HCT116 (cell line): ENCODE data around the gene MBOAT1. TPM values are rescaled to one million over a fixed set of nuclear protein-coding genes. Genes with fewer than 3 reads are reported as not detected.

Source experiments
- ATAC-seq: fragments of 200-7000 bp; cut with Tn5 transposase; 2 replicates; pipeline ENCODE4 v1.9.1; 2020; ENCODE audit warnings: mild to moderate bottlenecking, moderate library complexity
- BruUV-seq: library from RNA; stranded (reverse); fragments of 400-500 nt; replicated peaks from 2 replicates; lab custom pipeline; 2021; lab: Mats Ljungman, UMichigan
- CTCF ChIA-PET: fragments of 300-600 bp; sonication (Branson Sonifier 250); formaldehyde crosslinking; loops from one replicate; lab custom pipeline; 2021; ENCODE audit warnings: antibody characterized with exemption; lab: Charles Lee
- POLR2A ChIA-PET: fragments of 300-600, 350-600 bp; sonication (Branson Sonifier 250); formaldehyde crosslinking; loops from one replicate; lab custom pipeline; 2021; ENCODE audit warnings: antibody characterized with exemption; lab: Charles Lee
- RAD21 ChIA-PET, 2 experiments: fragments of 300-600 bp; sonication (Branson Sonifier 250); formaldehyde crosslinking; loops; one replicate each; lab custom pipeline; 2023; ENCODE audit warnings: low total read pairs in 2 of 2; ENCODE audit not compliant: uncharacterized antibody in 2 of 2, unreplicated experiment in 2 of 2, low non-redundant PET in 1 of 2; lab: Charles Lee
- DNase-seq: peaks from one replicate; pipeline ENCODE4 v3.0.0-alpha.2; 2010; ENCODE audit warnings: low read depth, low spot score
- H2AFZ ChIP-seq: fragments of 200-600 bp; shearing (Covaris generic), sonication (generic); 2 replicates; pipeline ENCODE4 v1.6.1; 2017; ENCODE audit warnings: low read depth, mixed run types, mixed read lengths, antibody characterized with exemption, low read length; ENCODE audit not compliant: poor library complexity, severe bottlenecking
- H3K27ac ChIP-seq: 2 replicates; pipeline ENCODE4 v1.5.1; 2012; ENCODE audit warnings: low read depth, low read length
- H3K27me3 ChIP-seq: fragments of 200-600 bp; sonication (generic); 2 replicates; pipeline ENCODE4 v1.6.1; 2016; ENCODE audit warnings: mixed run types, low read length, mixed read lengths; ENCODE audit not compliant: insufficient read depth
- H3K36me3 ChIP-seq, 2 experiments: fragments of 200-500 bp in 1 of 2; fragments of 200-600 bp in 1 of 2; sonication (Bioruptor generic) in 1 of 2; sonication (generic) in 1 of 2; 2 replicates each; pipeline versions ENCODE4 v1.5.1 to v1.6.1; 2014 to 2016; ENCODE audit warnings: low read length in 2 of 2, inconsistent platforms in 1 of 2, mixed read lengths in 1 of 2, mixed run types in 1 of 2; ENCODE audit not compliant: insufficient read depth in 2 of 2, control insufficient read depth in 1 of 2
- H3K4me1 ChIP-seq, 2 experiments: fragments of 200-600 bp in 1 of 2; sonication (generic) in 1 of 2; 2 replicates each; pipeline versions ENCODE4 v1.5.1 to v1.6.1; 2012 to 2017; ENCODE audit warnings: low read length in 2 of 2, inconsistent platforms in 1 of 2, mild to moderate bottlenecking in 1 of 2, mixed read lengths in 1 of 2, mixed run types in 1 of 2, moderate library complexity in 1 of 2; ENCODE audit not compliant: insufficient read depth in 2 of 2, control insufficient read depth in 1 of 2
- H3K4me2 ChIP-seq: fragments of 200-600 bp; sonication (generic); 2 replicates; pipeline ENCODE4 v1.6.1; 2017; ENCODE audit warnings: mixed run types, low read length, mixed read lengths
- H3K4me3 ChIP-seq, 2 experiments: fragments of 200-600 bp in 1 of 2; sonication (generic) in 1 of 2; replicated peaks in 1 of 2; 2 replicates each; pipeline ENCODE4 v1.5.1; 2011 to 2016; ENCODE audit warnings: low read length in 2 of 2, control low read depth in 1 of 2, low read depth in 1 of 2, mild to moderate bottlenecking in 1 of 2, mixed read lengths in 1 of 2, mixed run types in 1 of 2
- H3K79me2 ChIP-seq: fragments of 200-600 bp; sonication (generic); 2 replicates; pipeline ENCODE4 v1.6.1; 2017; ENCODE audit warnings: mild to moderate bottlenecking, mixed run types, low read length, moderate library complexity, mixed read lengths; ENCODE audit not compliant: insufficient read depth
- H3K9ac ChIP-seq: fragments of 200-600 bp; sonication (generic); 2 replicates; pipeline ENCODE4 v1.6.1; 2016; ENCODE audit warnings: low read length, mixed read lengths
- H3K9me2 ChIP-seq: fragments of 200-600 bp; sonication (generic), shearing (Covaris generic); 2 replicates; pipeline ENCODE4 v1.6.1; 2017; ENCODE audit warnings: mixed run types, mild to moderate bottlenecking, moderate library complexity; ENCODE audit not compliant: insufficient read depth
- H3K9me3 ChIP-seq, 2 experiments: fragments of 200-500 bp in 1 of 2; fragments of 200-600 bp in 1 of 2; sonication (Bioruptor generic) in 1 of 2; sonication (generic) in 1 of 2; 2 replicates each; pipeline ENCODE4 v1.6.1; 2014 to 2017; ENCODE audit warnings: low read length in 2 of 2, mixed read lengths in 2 of 2, inconsistent platforms in 1 of 2, low read depth in 1 of 2, mild to moderate bottlenecking in 1 of 2, mixed run types in 1 of 2, moderate library complexity in 1 of 2; ENCODE audit not compliant: control insufficient read depth in 1 of 2, insufficient read depth in 1 of 2
- H4K20me1 ChIP-seq: fragments of 200-600 bp; sonication (generic), shearing (Covaris generic); 2 replicates; pipeline ENCODE4 v1.6.1; 2017; ENCODE audit warnings: mixed run types, mild to moderate bottlenecking, moderate library complexity; ENCODE audit not compliant: insufficient read depth
- CBX3 ChIP-seq: IDR thresholded peaks from 2 replicates; pipeline ENCODE4 v1.6.1; 2012; ENCODE audit warnings: low read depth
- CEBPB ChIP-seq: IDR thresholded peaks from 2 replicates; pipeline ENCODE4 v1.6.1; 2012; ENCODE audit warnings: low read depth
- EZH2phosphoT487 ChIP-seq: fragments of 200-600 bp; IDR thresholded peaks from 2 replicates; pipeline ENCODE4 v1.6.1; 2018; ENCODE audit warnings: antibody characterized with exemption, borderline replicate concordance
- FOSL1 ChIP-seq: IDR thresholded peaks from 2 replicates; pipeline ENCODE4 v1.6.1; 2012; ENCODE audit warnings: low read depth
- POLR2A ChIP-seq: IDR thresholded peaks from 2 replicates; pipeline ENCODE4 v1.7.0; 2011; ENCODE audit warnings: borderline replicate concordance; ENCODE audit not compliant: insufficient read depth, insufficient read length; ENCODE audit errors: extremely low read depth
- POLR2AphosphoS5 ChIP-seq: IDR thresholded peaks from 2 replicates; pipeline ENCODE4 v1.6.1; 2011; ENCODE audit warnings: mild to moderate bottlenecking, low read depth, low read length, moderate library complexity
- YY1 ChIP-seq: IDR thresholded peaks from 2 replicates; pipeline ENCODE4 v1.6.1; 2011; ENCODE audit warnings: low read length, low read depth, moderate library complexity, mild to moderate bottlenecking; ENCODE audit not compliant: insufficient replicate concordance; ENCODE audit errors: extremely low read depth
- ZFX ChIP-seq: fragments of 450-650 bp; IDR thresholded peaks from 2 replicates; pipeline ENCODE4 v1.6.1; 2017
- ZNF274 ChIP-seq: fragments of 200-500 bp; sonication (Bioruptor generic); IDR thresholded peaks from 2 replicates; pipeline ENCODE4 v1.6.1; 2014; ENCODE audit warnings: mild to moderate bottlenecking, low read depth, low read length, inconsistent platforms
- intact Hi-C: fragments of 100-400 bp; cut with micrococcal nuclease; formaldehyde crosslinking; loops from 2 replicates; pipeline ENCODE4 v1.10.0; 2022
- total RNA-seq: library from RNA; stranded (reverse); gene quantifications from one replicate; pipeline ENCODE4 v1.2.1, GENCODE V29; 2021; ENCODE audit not compliant: unreplicated experiment
- TF ChIP-seq, protein P1 (sequence below): IDR thresholded peaks from 2 replicates; pipeline ENCODE4 v1.6.1; 2012; ENCODE audit warnings: low read depth
- TF ChIP-seq, protein P2 (sequence below): IDR thresholded peaks from 2 replicates; pipeline ENCODE4 v1.6.1; 2012

Gene MBOAT1
- total RNA-seq, 1 experiment from 2014 or later = 11.7 TPM

GRCh38 chr6:20135677-20136268 is 76.5 kb downstream of the MBOAT1 start:
- intact Hi-C loops = no loop called here

More at GRCh38 chr6:20135677-20136268, 76.5 kb downstream of the MBOAT1 start:
- H3K4me2 ChIP-seq = no peak overlapping the region
- no peak for ATAC-seq
- H2AFZ ChIP-seq = no peak overlapping the region
- no TSS peak for BruUV-seq
- no peak for DNase-seq
- no peaks in the 10 kb centered on the region for H3K9me2 ChIP-seq
- ChIA-PET RAD21 (interaction anchor here in 1 of 2 experiments (0.6 kb wide), 1 partner anchor 29 kb away, joined by 3 read pairs; no protein-coding TSS in a partner anchor), CTCF (interaction anchor here (3.0 kb wide), 1 partner anchor 9 kb away, joined by 17 read pairs; no protein-coding TSS in a partner anchor), POLR2A (no interaction called here)
- no peak overlapping the region for H3K4me3 ChIP-seq
- no peak for TF ChIP-seq POLR2AphosphoS5
- no peak for TF ChIP-seq EZH2phosphoT487
- TF ChIP-seq, protein P1, sequence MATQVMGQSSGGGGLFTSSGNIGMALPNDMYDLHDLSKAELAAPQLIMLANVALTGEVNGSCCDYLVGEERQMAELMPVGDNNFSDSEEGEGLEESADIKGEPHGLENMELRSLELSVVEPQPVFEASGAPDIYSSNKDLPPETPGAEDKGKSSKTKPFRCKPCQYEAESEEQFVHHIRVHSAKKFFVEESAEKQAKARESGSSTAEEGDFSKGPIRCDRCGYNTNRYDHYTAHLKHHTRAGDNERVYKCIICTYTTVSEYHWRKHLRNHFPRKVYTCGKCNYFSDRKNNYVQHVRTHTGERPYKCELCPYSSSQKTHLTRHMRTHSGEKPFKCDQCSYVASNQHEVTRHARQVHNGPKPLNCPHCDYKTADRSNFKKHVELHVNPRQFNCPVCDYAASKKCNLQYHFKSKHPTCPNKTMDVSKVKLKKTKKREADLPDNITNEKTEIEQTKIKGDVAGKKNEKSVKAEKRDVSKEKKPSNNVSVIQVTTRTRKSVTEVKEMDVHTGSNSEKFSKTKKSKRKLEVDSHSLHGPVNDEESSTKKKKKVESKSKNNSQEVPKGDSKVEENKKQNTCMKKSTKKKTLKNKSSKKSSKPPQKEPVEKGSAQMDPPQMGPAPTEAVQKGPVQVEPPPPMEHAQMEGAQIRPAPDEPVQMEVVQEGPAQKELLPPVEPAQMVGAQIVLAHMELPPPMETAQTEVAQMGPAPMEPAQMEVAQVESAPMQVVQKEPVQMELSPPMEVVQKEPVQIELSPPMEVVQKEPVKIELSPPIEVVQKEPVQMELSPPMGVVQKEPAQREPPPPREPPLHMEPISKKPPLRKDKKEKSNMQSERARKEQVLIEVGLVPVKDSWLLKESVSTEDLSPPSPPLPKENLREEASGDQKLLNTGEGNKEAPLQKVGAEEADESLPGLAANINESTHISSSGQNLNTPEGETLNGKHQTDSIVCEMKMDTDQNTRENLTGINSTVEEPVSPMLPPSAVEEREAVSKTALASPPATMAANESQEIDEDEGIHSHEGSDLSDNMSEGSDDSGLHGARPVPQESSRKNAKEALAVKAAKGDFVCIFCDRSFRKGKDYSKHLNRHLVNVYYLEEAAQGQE = no peak
- TF ChIP-seq FOSL1 = no peak
- TF ChIP-seq ZNF274 = no peak
- no peak for TF ChIP-seq CBX3
- no peak for TF ChIP-seq POLR2A
- TF ChIP-seq, protein P2, sequence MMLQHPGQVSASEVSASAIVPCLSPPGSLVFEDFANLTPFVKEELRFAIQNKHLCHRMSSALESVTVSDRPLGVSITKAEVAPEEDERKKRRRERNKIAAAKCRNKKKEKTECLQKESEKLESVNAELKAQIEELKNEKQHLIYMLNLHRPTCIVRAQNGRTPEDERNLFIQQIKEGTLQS = no peak
- TF ChIP-seq ZFX = no peak
- TF ChIP-seq YY1 = no peak
- TF ChIP-seq CEBPB = no peak
- H3K79me2 ChIP-seq = no peaks in the 10 kb centered on the region
- peaks cover 0 to 7% of the 10 kb centered on the region in 2 experiments; a peak in 2 of 4 replicates for H3K4me1 ChIP-seq
- no peak overlapping the region for H3K27ac ChIP-seq
- H3K9me3 ChIP-seq = no peaks in the 10 kb centered on the region
- H3K36me3 ChIP-seq = no peaks in the 10 kb centered on the region
- no peak overlapping the region for H3K9ac ChIP-seq
- H3K27me3 ChIP-seq = no peaks in the 10 kb centered on the region
- H4K20me1 ChIP-seq = no peaks in the 10 kb centered on the region
